NCI-H2107 treated with DMSO at 0.1 percent for 48 hours (cell line): Measurements from ENCODE around the gene PARD3.
"Not testable (repeated sequence)": the region's sequence is repeated elsewhere in the genome, so short reads cannot be mapped to it uniquely, and the experiment has no call there.

Source experiments
- DNase-seq: peaks from one replicate; lab custom pipeline; 2025; ENCODE audit not compliant: unreplicated experiment; lab: John Stamatoyannopoulos, UW

The PARD3 gene

GRCh38 chr10:34815185-34816084, at the start of gene PARD3:
PARD3 (minus strand) TSS chr10:34815296; CDS start chr10:34814995, 301 bp downstream.
- DNase-seq = no peak

GRCh38 chr10:34864149-34865067, 49.3 kb upstream of the PARD3 start:
- DNase-seq = no peak

GRCh38 chr10:34862892-34863291, 47.8 kb upstream of the PARD3 start:
- no peak for DNase-seq

- peak; percentile 73 for DNase-seq
Measured at GRCh38 chr10:34861293-34862021, 46.4 kb upstream of the PARD3 start.

GRCh38 chr10:34859170-34859569, 44.1 kb upstream of the PARD3 start:
- DNase-seq = no peak

- no peak for DNase-seq
Measured at GRCh38 chr10:34858003-34858402, 42.9 kb upstream of the PARD3 start.

- no peak for DNase-seq
Measured at GRCh38 chr10:34854147-34854601, 39.1 kb upstream of the PARD3 start.

GRCh38 chr10:34853357-34853756, 38.3 kb upstream of the PARD3 start:
- no peak for DNase-seq

GRCh38 chr10:34850558-34850957, 35.5 kb upstream of the PARD3 start:
- DNase-seq = no peak

GRCh38 chr10:34850036-34850435, 34.9 kb upstream of the PARD3 start:
- no peak for DNase-seq

GRCh38 chr10:34845070-34845469, 30.0 kb upstream of the PARD3 start:
- DNase-seq = no peak

GRCh38 chr10:34844448-34844847, 29.4 kb upstream of the PARD3 start:
- DNase-seq = no peak

GRCh38 chr10:34843470-34843869, 28.4 kb upstream of the PARD3 start:
- not testable (repeated sequence) for DNase-seq

GRCh38 chr10:34838366-34838900, 23.3 kb upstream of the PARD3 start:
- no peak for DNase-seq

- DNase-seq = no peak
Measured at GRCh38 chr10:34835908-34836508, 20.9 kb upstream of the PARD3 start.

GRCh38 chr10:34834274-34834673, 19.2 kb upstream of the PARD3 start:
- DNase-seq = no peak

- DNase-seq = no peak
Measured at GRCh38 chr10:34830217-34830822, 15.2 kb upstream of the PARD3 start.

- DNase-seq = no peak
Measured at GRCh38 chr10:34826857-34827766, 12.0 kb upstream of the PARD3 start.

GRCh38 chr10:34826221-34826620, 11.1 kb upstream of the PARD3 start:
- no peak for DNase-seq
